Measurements from ENCODE around the gene VPS13A.

Gene VPS13A

GRCh38 chr9:77177143-77177893 is at the start of gene VPS13A:
TSS of gene VPS13A (plus strand) at chr9:77177534. CDS start at chr9:77177705, 171 bp downstream.
- DNase-seq: peak; percentile 75

GRCh38 chr9:77128125-77128789 is 49.1 kb upstream of the VPS13A start:
- DNase-seq: no peak

- DNase-seq: no peak
Observed at GRCh38 chr9:77131399-77131798, 45.9 kb upstream of the VPS13A start.

GRCh38 chr9:77133011-77133410 is 44.3 kb upstream of the VPS13A start:
- DNase-seq: no peak

- DNase-seq: no peak
Observed at GRCh38 chr9:77142366-77142765, 35.0 kb upstream of the VPS13A start.

- no peak for DNase-seq
Observed at GRCh38 chr9:77149879-77150278, 27.5 kb upstream of the VPS13A start.

- DNase-seq: no peak
Observed at GRCh38 chr9:77152289-77152688, 25.0 kb upstream of the VPS13A start.

GRCh38 chr9:77156646-77157371 is 20.5 kb upstream of the VPS13A start:
- no peak for DNase-seq

GRCh38 chr9:77158772-77159513 is 18.4 kb upstream of the VPS13A start:
- no peak for DNase-seq

- no peak for DNase-seq
Observed at GRCh38 chr9:77161191-77161590, 16.1 kb upstream of the VPS13A start.

GRCh38 chr9:77161966-77162365 is 15.4 kb upstream of the VPS13A start:
- DNase-seq: no peak

GRCh38 chr9:77162366-77162765 is 15.0 kb upstream of the VPS13A start:
- DNase-seq: no peak

- no peak for DNase-seq
Observed at GRCh38 chr9:77163884-77164283, 13.4 kb upstream of the VPS13A start.

GRCh38 chr9:77166193-77166592 is 11.1 kb upstream of the VPS13A start:
- no peak for DNase-seq

- no peak for DNase-seq
Observed at GRCh38 chr9:77170991-77171699, 6.2 kb upstream of the VPS13A start.

GRCh38 chr9:77175151-77175550 is 2.2 kb upstream of the VPS13A start:
- no peak for DNase-seq

GRCh38 chr9:77176106-77176505 is 1.2 kb upstream of the VPS13A start:
- no peak for DNase-seq

- DNase-seq: no peak
Observed at GRCh38 chr9:77176686-77177142, 620 bp upstream of the VPS13A start.

- DNase-seq: peak; percentile 52
Observed at GRCh38 chr9:77177894-77178794, 810 bp downstream of the VPS13A start.

GRCh38 chr9:77180056-77180455 is 2.7 kb downstream of the VPS13A start:
- no peak for DNase-seq

- no peak for DNase-seq
Observed at GRCh38 chr9:77183581-77183980, 6.2 kb downstream of the VPS13A start.
